ENCODE measurements around the gene CLIP4.
"Not testable (repeated sequence)": the region's sequence is repeated elsewhere in the genome, so short reads cannot be mapped to it uniquely, and the experiment has no call there.

Gene CLIP4

GRCh38 chr2:29100564-29100963, 14.7 kb upstream of the CLIP4 start:
- DNase-seq: no peak

GRCh38 chr2:29104688-29105087, 10.5 kb upstream of the CLIP4 start:
- peak in 1 of 56 donors; percentile 42 for DNase-seq

DNA sequence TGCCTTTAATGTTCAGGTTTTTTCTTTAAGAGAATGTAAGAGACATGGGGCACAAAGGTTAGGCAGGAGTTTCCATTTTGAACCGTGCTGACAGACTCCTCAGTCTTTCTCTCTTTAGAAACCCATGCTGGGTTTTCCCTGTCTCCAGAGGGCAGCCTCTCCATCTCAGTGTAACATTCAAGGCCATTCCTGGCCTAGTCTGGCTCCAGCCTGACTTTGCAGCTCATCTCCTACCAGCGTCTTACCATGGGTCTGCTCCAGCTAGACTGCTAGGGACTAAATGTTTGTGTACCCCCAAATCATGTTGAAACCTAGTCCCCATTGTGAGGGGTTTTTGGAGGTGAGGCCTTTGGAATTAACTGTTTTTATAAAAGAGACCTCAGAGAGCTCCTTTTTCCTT, 9.8 kb upstream of the CLIP4 start:
- DNase-seq: no peak

- no peak for DNase-seq
These were observed 9.0 kb upstream of the CLIP4 start for GRCh38 chr2:29106256-29106655.

GRCh38 chr2:29106980-29107388, 8.2 kb upstream of the CLIP4 start:
- DNase-seq: peak in 1 of 56 donors; percentile 38

DNA sequence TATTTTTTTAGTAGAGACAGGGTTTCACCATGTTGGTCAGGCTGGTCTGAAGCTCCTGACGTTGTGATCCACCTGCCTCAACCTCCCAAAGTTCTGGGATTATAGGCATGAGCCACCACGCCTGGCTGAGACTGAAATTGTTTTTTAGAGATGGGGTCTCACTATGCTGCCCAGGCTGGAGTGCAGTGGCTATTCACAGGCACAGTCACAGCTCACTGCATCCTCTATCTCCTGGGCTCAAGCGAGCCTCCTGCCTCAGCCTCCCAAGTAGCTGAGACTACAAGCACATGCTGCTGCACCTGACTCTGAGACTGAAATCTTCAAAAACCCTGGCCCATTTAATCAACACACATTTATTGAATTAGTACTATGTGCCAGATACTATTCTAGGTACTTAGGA, 7.7 kb upstream of the CLIP4 start:
- DNase-seq: not testable (repeated sequence)

- DNase-seq: peak in 24 of 56 donors; percentile 12 to 70 (median 32)
These were observed 7.0 kb upstream of the CLIP4 start for GRCh38 chr2:29108225-29108624.

GRCh38 chr2:29109246-29109645, 6.0 kb upstream of the CLIP4 start:
- no peak for DNase-seq

- no peak for DNase-seq
These were observed 4.2 kb upstream of the CLIP4 start for GRCh38 chr2:29110916-29111535.

- DNase-seq: no peak
These were observed 2.8 kb upstream of the CLIP4 start for GRCh38 chr2:29112379-29112778.

- DNase-seq: no peak
These were observed 2.1 kb upstream of the CLIP4 start for GRCh38 chr2:29113027-29113686.

DNA sequence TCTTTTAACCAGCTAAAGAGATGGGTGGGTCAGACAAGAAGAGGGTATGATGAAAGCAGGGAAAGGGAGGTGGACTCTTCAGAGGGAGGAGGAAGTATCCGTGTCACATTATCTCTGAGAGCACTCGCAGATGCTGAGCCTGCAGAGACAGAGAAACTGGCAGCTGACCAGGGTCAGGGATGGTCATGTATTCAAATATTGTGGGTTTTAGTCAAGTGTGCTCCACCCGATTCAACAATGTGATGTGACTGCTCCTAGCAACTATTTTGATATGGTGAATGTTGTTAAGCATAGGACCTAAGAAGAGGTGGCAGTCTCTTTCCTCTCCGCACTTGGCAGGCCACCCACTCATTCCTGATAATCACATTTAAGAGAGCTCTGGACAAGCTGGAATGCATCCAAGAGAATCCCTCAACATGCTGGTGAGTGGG, 1.3 kb upstream of the CLIP4 start:
- DNase-seq: peak in 2 of 56 donors; percentile 40 to 41

DNA sequence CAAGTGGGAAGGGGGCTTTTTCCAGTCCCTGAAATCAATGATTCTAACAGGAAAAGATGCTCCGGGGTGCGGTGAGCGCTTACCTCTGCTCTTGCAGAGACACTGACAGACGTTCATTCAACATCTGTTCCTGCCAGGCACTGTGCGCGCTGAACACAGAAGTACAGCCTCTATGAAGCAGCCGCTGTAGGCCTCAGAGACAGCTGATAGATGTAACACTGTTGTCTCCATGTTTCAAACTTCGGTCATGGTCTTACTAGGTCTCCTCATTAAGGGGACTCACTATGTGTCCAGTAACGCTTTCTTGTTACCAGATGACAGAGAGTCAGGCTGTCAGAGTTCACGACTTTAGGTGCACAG, 649 bp upstream of the CLIP4 start:
- peak in 1 of 56 donors; percentile 66 for DNase-seq

DNA sequence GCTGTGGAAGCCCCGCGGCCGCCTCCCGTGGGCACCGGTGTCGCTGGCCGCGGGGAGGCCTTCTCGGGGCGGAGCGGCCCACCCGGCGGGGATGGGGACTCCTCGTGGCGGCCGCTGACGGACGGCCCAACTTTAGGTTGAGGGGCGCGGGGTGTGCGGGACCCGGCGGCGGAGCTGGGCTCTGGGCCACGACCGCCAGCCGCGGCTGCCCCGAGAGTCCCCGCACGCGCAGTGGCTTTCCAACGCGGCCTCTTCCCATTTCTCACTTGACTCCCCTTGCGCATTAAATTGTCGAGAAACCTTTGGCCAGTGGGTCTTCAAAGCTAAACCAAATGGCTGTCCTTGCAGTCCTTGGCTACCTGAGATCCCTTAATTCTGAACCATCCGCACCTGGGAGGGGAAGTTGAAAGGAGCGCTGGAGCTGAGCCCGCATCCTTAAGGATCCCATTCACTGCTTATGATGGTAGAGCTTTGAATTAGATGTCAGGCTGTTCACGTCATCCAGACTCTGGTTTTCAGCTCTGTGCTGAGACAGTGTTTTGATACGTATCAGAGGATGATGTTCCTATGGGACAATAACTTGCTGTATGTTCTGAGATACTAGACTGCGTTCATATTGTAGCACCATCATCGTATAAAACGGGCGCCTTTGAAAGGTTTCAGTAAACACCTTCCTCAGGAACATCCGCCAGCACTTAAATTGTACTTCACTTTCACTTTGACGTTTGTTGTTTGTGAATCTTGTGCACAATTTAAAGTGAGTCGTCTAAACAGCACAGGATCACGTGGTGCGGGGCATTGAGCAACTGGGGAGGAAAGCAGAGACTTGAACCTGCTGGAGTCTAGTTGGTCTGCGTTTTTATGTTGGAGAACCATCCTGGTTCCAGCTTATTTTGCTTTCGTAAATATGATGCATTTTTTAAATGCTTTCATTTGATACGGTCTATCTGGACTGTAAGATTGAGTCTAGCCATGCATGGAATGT, 874 bp downstream of the CLIP4 start:
- peak in 39 of 56 donors; percentile 27 to 80 (median 52) for DNase-seq

GRCh38 chr2:29117636-29118303, 2.6 kb downstream of the CLIP4 start:
- DNase-seq: no peak

DNA sequence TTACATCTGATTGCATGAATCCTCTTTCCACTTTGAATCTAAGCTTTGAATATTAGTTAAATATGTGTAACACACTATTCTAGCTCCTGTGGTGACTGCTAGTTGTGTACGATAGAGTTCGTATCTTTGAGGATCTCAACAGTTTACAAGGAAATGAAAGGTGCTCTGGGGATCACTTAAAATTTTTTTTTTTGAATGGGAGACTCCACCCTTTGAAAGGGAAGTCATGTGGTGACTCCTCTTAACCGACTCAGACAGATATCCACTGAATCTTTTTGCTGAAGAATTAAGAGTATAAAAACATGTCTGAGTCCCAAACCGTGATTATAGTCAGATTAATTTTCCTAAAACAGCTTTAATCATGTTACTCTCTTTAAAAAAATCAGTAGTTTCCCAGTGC, 4.0 kb downstream of the CLIP4 start:
- DNase-seq: no peak

GRCh38 chr2:29120846-29121245, 5.6 kb downstream of the CLIP4 start:
- no peak for DNase-seq

GRCh38 chr2:29123617-29124349, 8.6 kb downstream of the CLIP4 start:
- no peak for DNase-seq

- no peak for DNase-seq
These were observed 9.3 kb downstream of the CLIP4 start for GRCh38 chr2:29124504-29124903.

DNA sequence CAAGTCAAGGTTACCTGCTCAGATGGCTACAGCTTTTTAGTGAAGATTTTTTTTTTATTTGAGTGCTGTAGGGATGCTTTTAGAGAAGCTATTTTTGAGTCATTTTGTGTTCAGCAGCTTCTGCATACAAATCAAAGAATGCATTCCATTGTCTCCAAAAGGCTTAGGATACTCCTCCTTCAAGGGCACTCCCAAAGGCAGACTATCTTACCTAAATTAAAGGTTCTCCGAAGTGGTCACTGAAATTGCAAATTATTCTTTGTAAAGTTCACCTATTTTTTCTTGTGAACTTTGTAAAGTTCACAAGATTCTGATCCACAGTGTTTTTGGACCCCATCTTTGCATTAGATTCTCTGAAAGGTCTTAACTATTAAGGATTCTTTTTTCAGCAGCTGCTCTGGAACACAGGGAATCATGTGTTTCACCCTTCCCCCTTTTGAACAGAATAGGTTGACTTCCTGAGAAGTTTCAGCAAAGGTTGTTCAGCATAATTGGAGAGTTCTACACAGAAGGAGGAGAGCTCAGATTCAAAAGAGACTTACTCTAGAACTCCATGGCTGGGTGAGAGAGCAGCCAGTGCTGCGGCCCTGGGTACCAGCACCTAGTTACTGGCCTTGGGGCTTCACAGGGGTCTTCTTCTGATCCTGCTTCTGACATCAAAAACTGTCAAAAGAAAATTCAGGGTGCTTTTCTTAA, 14.5 kb downstream of the CLIP4 start:
- DNase-seq: no peak

Data from amygdala (tissue), 56 donors.